Posterior cingulate gyrus (tissue), 11 donors: ENCODE results near the gene LTBR.
A peak's percentile ranks its signal among the peaks of the same experiment; 100 is the strongest.

Experiments used
- DNase-seq, 10 donors: peaks; one replicate each; pipeline versions ENCODE4 v3.0.0 to v3.0.0-alpha.2; 2020 to 2021; ENCODE audit warnings: mixed read lengths in 3 of 10
- intact Hi-C: fragments of 100-400 bp; cut with DNase I; formaldehyde crosslinking; loops from one replicate; pipeline ENCODE4 v1.15.1; 2023

Gene LTBR

GRCh38 chr12:6364044-6364374 is 20.0 kb upstream of the LTBR start:
- no peak for DNase-seq
- intact Hi-C loops: no loop called here

- peak in 1 of 10 donors; percentile 12 for DNase-seq
- intact Hi-C loops: no loop called here
Observed at GRCh38 chr12:6367065-6367968, 16.6 kb upstream of the LTBR start.

GRCh38 chr12:6367969-6368892 is 15.7 kb upstream of the LTBR start:
- DNase-seq: peak in 2 of 10 donors; percentile 13 to 70
- intact Hi-C loops: no loop called here

DNA sequence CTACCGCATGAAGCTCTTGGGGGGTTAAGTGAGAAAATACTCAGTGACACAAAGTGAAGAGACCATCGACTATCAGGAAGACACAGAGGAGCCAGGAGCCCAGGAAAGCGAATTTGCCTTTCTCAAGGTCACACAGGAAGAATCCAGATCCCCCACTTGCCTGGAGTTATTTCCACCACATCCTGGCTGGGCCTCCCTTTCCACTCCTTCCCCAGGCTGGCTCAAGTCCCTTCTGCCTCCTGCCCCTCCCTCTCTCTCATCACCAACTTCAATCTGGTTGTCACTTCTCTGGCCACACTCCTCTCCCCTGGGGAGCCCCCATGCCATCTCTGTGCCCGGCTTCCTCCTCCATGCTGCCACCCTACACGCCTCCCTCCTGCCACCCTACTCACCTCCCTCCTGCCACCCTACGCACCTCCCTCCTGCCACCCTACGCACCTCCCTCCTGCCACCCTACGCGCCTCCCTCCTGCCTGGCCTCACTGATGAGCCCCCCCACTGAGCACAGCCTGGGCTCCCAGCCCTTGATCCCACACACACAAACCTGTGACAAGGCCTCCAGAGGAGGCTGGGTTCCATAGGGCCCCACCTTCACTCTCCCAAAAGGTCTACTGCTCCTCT is 14.9 kb upstream of the LTBR start:
- intact Hi-C loops: no loop called here
- DNase-seq: peak in 2 of 10 donors; percentile 12 to 56

GRCh38 chr12:6369916-6370575 is 13.9 kb upstream of the LTBR start:
- intact Hi-C loops: no loop called here
- peak in 1 of 10 donors; percentile 22 for DNase-seq

- peak in 1 of 10 donors; percentile 34 for DNase-seq
- intact Hi-C loops: no loop called here
Observed at GRCh38 chr12:6370576-6370935, 13.4 kb upstream of the LTBR start.

GRCh38 chr12:6370994-6371754 is 12.8 kb upstream of the LTBR start:
- intact Hi-C loops: no loop called here
- DNase-seq: peak in 1 of 10 donors; percentile 50

DNA sequence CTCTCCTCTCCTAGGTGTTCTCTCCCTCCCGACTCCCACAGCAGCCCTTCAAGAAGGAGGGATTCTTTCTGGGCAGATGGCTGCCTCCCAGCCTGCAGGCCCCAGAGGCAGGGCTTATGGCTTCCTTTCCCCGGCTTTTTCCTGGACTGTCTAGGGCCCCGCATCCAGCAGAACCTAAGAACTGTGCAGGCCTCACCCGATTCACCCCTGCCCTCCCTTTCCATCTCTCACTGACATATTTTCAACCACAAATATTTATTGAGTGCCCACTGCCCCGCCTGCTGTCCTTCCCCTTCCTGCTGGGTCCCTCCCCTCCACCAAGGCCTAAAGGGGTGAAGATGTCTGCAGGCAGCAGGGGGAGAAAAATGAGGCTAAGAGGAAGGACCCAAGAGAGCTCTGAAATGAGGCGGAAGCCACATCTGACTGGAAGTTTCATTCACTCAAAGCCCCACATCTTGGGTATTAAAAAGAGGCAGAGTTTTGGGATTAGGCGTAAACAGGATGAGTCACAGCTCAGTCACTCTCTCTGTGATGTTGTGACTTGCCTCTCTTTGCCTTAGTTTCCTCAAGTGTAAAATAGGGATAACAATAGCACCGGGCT is 11.5 kb upstream of the LTBR start:
- intact Hi-C loops: no loop called here
- peak in 1 of 10 donors; percentile 53 for DNase-seq

GRCh38 chr12:6373022-6373787 is 10.8 kb upstream of the LTBR start:
- peak in 1 of 10 donors; percentile 29 for DNase-seq
- intact Hi-C loops: no loop called here

GRCh38 chr12:6374028-6374785 is 9.8 kb upstream of the LTBR start:
- intact Hi-C loops: no loop called here
- DNase-seq: peak in 2 of 10 donors; percentile 54 to 80

- intact Hi-C loops: no loop called here
- DNase-seq: peak in 1 of 10 donors; percentile 78
Observed at GRCh38 chr12:6374786-6375160, 9.2 kb upstream of the LTBR start.

DNA sequence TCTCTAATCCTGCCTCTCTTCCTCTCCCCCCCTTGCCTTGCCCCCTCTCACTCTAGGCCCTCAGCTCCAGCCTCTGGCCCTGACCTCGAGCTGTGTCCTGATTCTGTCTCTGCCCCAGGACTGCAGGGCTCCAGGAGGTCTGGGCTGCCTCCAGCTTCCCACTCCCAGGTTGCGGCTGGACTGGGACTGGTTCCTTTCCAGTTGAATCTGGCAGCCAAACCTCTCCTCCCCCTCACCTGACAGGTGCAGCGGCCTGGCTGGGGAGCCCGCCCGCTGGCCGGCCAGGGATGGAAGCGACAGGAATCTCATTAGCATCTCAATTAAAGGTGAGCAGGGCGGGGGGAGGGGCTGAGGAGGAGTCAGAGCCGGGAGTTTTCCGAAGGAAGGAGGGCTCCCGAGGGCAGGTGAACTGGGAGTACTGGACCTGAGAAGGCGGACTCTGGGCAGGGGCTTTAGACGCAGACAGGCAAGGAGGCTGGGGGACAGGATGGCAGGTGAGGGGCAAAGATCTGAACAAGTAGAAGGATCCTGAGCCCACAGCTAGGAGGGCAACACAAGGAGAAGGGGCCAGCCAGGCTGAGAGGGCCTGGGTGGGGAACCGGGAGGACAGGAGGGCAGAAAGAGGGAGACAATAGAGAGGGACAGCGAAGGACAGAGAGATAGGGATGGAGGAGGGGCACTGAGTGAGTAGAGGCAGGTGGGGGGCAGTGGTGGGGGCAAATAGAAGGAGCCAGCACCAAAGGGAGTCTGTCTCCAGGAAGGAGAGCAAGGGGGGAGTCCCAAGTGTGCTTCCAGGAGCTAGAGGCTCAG is 8.5 kb upstream of the LTBR start, which contains the start of gene SCNN1A:
SCNN1A (minus strand) TSS at position 295 of the 810 bp plus-strand sequence. CDS start 780 bp downstream, outside the sequence.
- intact Hi-C loops: no loop called here
- DNase-seq: peak in 1 of 10 donors; percentile 59

DNA sequence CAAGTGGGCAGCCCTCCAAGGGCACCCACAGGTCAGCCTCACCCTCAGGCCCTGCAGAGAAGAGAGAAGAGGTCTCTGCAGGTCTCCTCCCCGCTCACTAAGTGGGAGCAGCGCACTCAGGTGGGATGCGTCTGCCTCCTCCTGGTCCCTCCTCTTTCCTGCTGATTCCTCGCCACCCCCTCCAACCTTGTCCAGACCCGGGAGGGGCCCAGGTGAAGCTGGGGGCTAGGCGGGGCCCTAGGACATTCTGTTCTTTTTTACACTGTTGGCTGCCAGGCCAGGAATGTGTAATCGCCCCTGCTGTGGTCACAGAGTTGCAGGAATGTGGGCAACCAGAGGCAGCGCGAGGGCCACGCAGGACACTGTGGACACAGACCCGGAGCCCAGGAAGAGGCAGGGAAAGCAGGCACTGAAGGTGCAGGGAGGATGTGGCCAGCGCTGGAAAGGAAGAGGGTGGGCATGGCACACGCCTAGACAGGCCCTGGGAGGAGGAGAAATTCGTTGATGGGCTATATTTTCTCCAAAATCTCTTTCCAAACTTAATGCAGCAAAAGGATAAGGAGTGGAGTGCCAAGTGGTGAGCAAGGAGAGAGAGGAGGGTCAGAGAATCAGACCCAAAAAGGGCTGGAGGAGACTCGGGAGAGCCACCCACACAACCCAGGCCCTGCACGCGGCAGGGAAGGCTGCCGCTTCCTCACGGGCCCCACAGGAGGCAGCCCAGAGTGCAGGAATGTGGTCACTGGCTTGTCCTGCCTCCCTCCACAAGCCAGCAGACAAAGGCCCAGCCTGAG is 7.7 kb upstream of the LTBR start:
- intact Hi-C loops: no loop called here

GRCh38 chr12:6376870-6377666 is 6.9 kb upstream of the LTBR start:
- DNase-seq: peak in 1 of 10 donors; percentile 75
- intact Hi-C loops: no loop called here

More for the DNA sequence above, 7.7 kb upstream of the LTBR start:
- peak in 1 of 10 donors; percentile 67 for DNase-seq

- peak in 1 of 10 donors; percentile 34 for DNase-seq
- intact Hi-C loops: no loop called here
Observed at GRCh38 chr12:6377667-6377994, 6.3 kb upstream of the LTBR start.
